MCF 10A (cell line): ENCODE data around the gene SCART1. TPM values are rescaled to one million over a fixed set of nuclear protein-coding genes. Genes with fewer than 3 reads are reported as not detected.
"Not testable (repeated sequence)": the region's sequence is repeated elsewhere in the genome, so short reads cannot be mapped to it uniquely, and the experiment has no call there.

Experiments
- BruUV-seq: library from RNA; stranded (reverse); fragments of 400-500 nt; replicated peaks from 2 replicates; lab custom pipeline; 2021; lab: Mats Ljungman, UMichigan
- CTCF ChIA-PET: fragments of 300-600 bp; sonication (Branson Sonifier 250); formaldehyde crosslinking; extraction: SDS; loops from one replicate; lab custom pipeline; 2021; ENCODE audit warnings: antibody characterized with exemption, inconsistent platforms; lab: Yijun Ruan, JAX
- POLR2A ChIA-PET: fragments of 300-600, 350-650 bp; sonication (Branson Sonifier 250); formaldehyde crosslinking; extraction: SDS; loops from one replicate; lab custom pipeline; 2020; ENCODE audit warnings: antibody characterized with exemption, inconsistent platforms; lab: Yijun Ruan, JAX
- DNase-seq: peaks from one replicate; pipeline ENCODE4 v3.0.0-alpha.2; 2018; ENCODE audit not compliant: unreplicated experiment
- H3K27ac Mint-ChIP-seq: one replicate; pipeline ENCODE4 v1.8.0; 2022; ENCODE audit warnings: mild to moderate bottlenecking, low read depth, mixed read lengths; ENCODE audit not compliant: unreplicated experiment
- H3K27me3 Mint-ChIP-seq: one replicate; pipeline ENCODE4 v1.8.0; 2022; ENCODE audit warnings: mixed read lengths; ENCODE audit not compliant: insufficient read depth, unreplicated experiment
- H3K36me3 Mint-ChIP-seq: one replicate; pipeline ENCODE4 v1.8.0; 2022; ENCODE audit warnings: mild to moderate bottlenecking, moderate library complexity, mixed read lengths; ENCODE audit not compliant: insufficient read depth, unreplicated experiment
- H3K4me1 Mint-ChIP-seq: one replicate; pipeline ENCODE4 v1.8.0; 2022; ENCODE audit warnings: mixed read lengths; ENCODE audit not compliant: insufficient read depth, unreplicated experiment
- H3K4me3 Mint-ChIP-seq: one replicate; pipeline ENCODE4 v1.8.0; 2022; ENCODE audit warnings: mild to moderate bottlenecking, moderate library complexity, mixed read lengths; ENCODE audit not compliant: unreplicated experiment
- H3K9me3 Mint-ChIP-seq: one replicate; pipeline ENCODE4 v1.8.0; 2022; ENCODE audit warnings: mixed read lengths; ENCODE audit not compliant: unreplicated experiment
- CTCF ChIP-seq: fragments of 200-600 bp; IDR thresholded peaks from one replicate; pipeline ENCODE4 v1.8.0; 2022; ENCODE audit warnings: antibody characterized with exemption, mild to moderate bottlenecking; ENCODE audit not compliant: unreplicated experiment
- intact Hi-C: fragments of 100-400 bp; cut with micrococcal nuclease; formaldehyde crosslinking; loops from 2 replicates; pipeline ENCODE4 v1.14.1; 2022
- total RNA-seq: library from RNA; stranded (reverse); gene quantifications from 2 replicates; pipeline ENCODE4 v1.2.3, GENCODE V29; 2022

SCART1 gene
- total RNA-seq, 1 experiment from 2014 or later = 0.93 TPM

GRCh38 chr10:133411523-133412380, 42.0 kb upstream of the SCART1 start:
- no TSS peak for BruUV-seq
- intact Hi-C loops = no loop called here
- no peak overlapping the region for H3K4me3 Mint-ChIP-seq

GRCh38 chr10:133412381-133412711, 41.4 kb upstream of the SCART1 start:
- no TSS peak for BruUV-seq
- peaks cover 9% of the 10 kb centered on the region for H3K4me1 Mint-ChIP-seq
- no peak overlapping the region for H3K27ac Mint-ChIP-seq
- ChIA-PET CTCF (no interaction called here), POLR2A (interaction anchor here (1.1 to 1.9 kb wide), 2 partner anchors 10 to 26 kb away, joined by 4 to 5 read pairs; no protein-coding TSS in a partner anchor)
- no peak for DNase-seq
- H3K4me3 Mint-ChIP-seq = no peak overlapping the region
- H3K36me3 Mint-ChIP-seq = peaks cover 89% of the 10 kb centered on the region
- no peaks in the 10 kb centered on the region for H3K27me3 Mint-ChIP-seq
- intact Hi-C loops = no loop called here
- peaks cover 16% of the 10 kb centered on the region for H3K9me3 Mint-ChIP-seq
- no peak for TF ChIP-seq CTCF

More at GRCh38 chr10:133411523-133412380, 42.0 kb upstream of the SCART1 start:
- Mint-ChIP-seq H3K36me3 (peaks cover 95% of the 10 kb centered on the region), H3K4me1 (peaks cover 9% of the 10 kb centered on the region), H3K27me3 (no peaks in the 10 kb centered on the region), H3K27ac (no peak overlapping the region), H3K9me3 (peaks cover 16% of the 10 kb centered on the region)
- no peak for DNase-seq
- CTCF ChIA-PET = no interaction called here
- POLR2A ChIA-PET = interaction anchor here (1.1 to 1.9 kb wide), 2 partner anchors 10 to 25 kb away, joined by 4 to 5 read pairs; no protein-coding TSS in a partner anchor
- TF ChIP-seq CTCF = no peak

GRCh38 chr10:133414401-133414800, 39.3 kb upstream of the SCART1 start:
- BruUV-seq, H3K4me3 Mint-ChIP-seq, intact Hi-C loops, DNase-seq, H3K4me1 Mint-ChIP-seq, CTCF ChIA-PET, POLR2A ChIA-PET, H3K27me3 Mint-ChIP-seq, H3K27ac Mint-ChIP-seq: not testable (repeated sequence)
- H3K9me3 Mint-ChIP-seq = peaks cover 16% of the 10 kb centered on the region
- H3K36me3 Mint-ChIP-seq = peaks cover 82% of the 10 kb centered on the region

- DNase-seq = no peak
- Mint-ChIP-seq H3K4me3 (no peak overlapping the region), H3K36me3 (peaks cover 74% of the 10 kb centered on the region), H3K9me3 (peaks cover 16% of the 10 kb centered on the region), H3K27me3 (no peaks in the 10 kb centered on the region), H3K4me1 (no peaks in the 10 kb centered on the region), H3K27ac (no peak overlapping the region)
- BruUV-seq = no TSS peak
- ChIA-PET POLR2A (no interaction called here), CTCF (no interaction called here)
- no peak for TF ChIP-seq CTCF
- intact Hi-C loops = no loop called here
These were observed 38.0 kb upstream of the SCART1 start for GRCh38 chr10:133415752-133416151.
